MM.1S (cell line): ENCODE measurements around the gene PLA2G4A.

ENCODE experiments used
- DNase-seq: peaks from one replicate; pipeline ENCODE4 v3.0.0-alpha.2; 2015
- H2AFZ ChIP-seq: fragments of 300-600 bp; sonication (generic); 2 replicates; pipeline ENCODE4 v1.6.0; 2016; ENCODE audit warnings: antibody characterized with exemption, low read length
- H3F3A ChIP-seq: fragments of 300-600 bp; sonication (generic); 2 replicates; pipeline ENCODE4 v1.6.1; 2016; ENCODE audit warnings: mild to moderate bottlenecking, antibody characterized with exemption, low read length, moderate library complexity, mixed read lengths; ENCODE audit not compliant: insufficient read depth
- H3K27ac ChIP-seq: fragments of 300-600 bp; sonication (generic); 2 replicates; pipeline ENCODE4 v1.5.1; 2016; ENCODE audit warnings: mild to moderate bottlenecking, low read length
- H3K27me3 ChIP-seq: fragments of 300-600 bp; sonication (generic); replicated peaks from 2 replicates; pipeline ENCODE4 v1.6.0; 2016; ENCODE audit warnings: low read length; ENCODE audit not compliant: insufficient read depth
- H3K36me3 ChIP-seq: fragments of 300-600 bp; sonication (generic); replicated peaks from 2 replicates; pipeline ENCODE4 v1.6.1; 2016; ENCODE audit warnings: mild to moderate bottlenecking, low read length, mixed read lengths; ENCODE audit not compliant: insufficient read depth
- H3K4me1 ChIP-seq: fragments of 300-600 bp; sonication (generic); 2 replicates; pipeline ENCODE4 v1.6.1; 2016; ENCODE audit warnings: low read length, mixed read lengths
- H3K4me2 ChIP-seq: fragments of 300-600 bp; sonication (generic); 2 replicates; pipeline ENCODE4 v1.6.0; 2016; ENCODE audit warnings: low read depth, low read length
- H3K4me3 ChIP-seq: fragments of 300-600 bp; sonication (generic); 2 replicates; pipeline ENCODE4 v1.5.1; 2016; ENCODE audit warnings: low read length, mixed read lengths
- H3K79me2 ChIP-seq: fragments of 300-600 bp; sonication (generic); 2 replicates; pipeline ENCODE4 v1.6.1; 2016; ENCODE audit warnings: mixed run types, low read length, mixed read lengths
- H3K9ac ChIP-seq: fragments of 300-600 bp; sonication (generic); 2 replicates; pipeline ENCODE4 v1.6.1; 2016; ENCODE audit warnings: low read length, mixed read lengths
- H3K9me2 ChIP-seq: fragments of 300-600 bp; sonication (generic); replicated peaks from 2 replicates; pipeline ENCODE4 v1.6.1; 2016; ENCODE audit warnings: mild to moderate bottlenecking, low read length, mixed read lengths; ENCODE audit not compliant: insufficient read depth
- H3K9me3 ChIP-seq: fragments of 300-600 bp; sonication (generic); replicated peaks from 2 replicates; pipeline ENCODE4 v1.6.1; 2016; ENCODE audit warnings: mild to moderate bottlenecking, low read length, mixed read lengths; ENCODE audit not compliant: insufficient read depth
- H4K20me1 ChIP-seq: fragments of 300-600 bp; sonication (generic); 2 replicates; pipeline ENCODE4 v1.6.1; 2016; ENCODE audit warnings: mild to moderate bottlenecking, low read length, moderate library complexity, mixed read lengths; ENCODE audit not compliant: insufficient read depth
- EZH2 ChIP-seq: fragments of 300-600 bp; sonication (generic); optimal IDR thresholded peaks from 2 replicates; pipeline ENCODE3; 2017; ENCODE audit warnings: low read depth, mild to moderate bottlenecking, antibody characterized with exemption, low read length, mixed read lengths
- EZH2phosphoT487 ChIP-seq: fragments of 300-600 bp; sonication (generic); IDR thresholded peaks from 2 replicates; pipeline ENCODE4 v1.6.1; 2018; ENCODE audit warnings: antibody characterized with exemption, low read length
- TF ChIP-seq, protein P1 (sequence below): fragments of 300-600 bp; sonication (generic); IDR thresholded peaks from 2 replicates; pipeline ENCODE4 v1.5.1; 2016; ENCODE audit warnings: antibody characterized with exemption, low read length, mixed read lengths

The PLA2G4A gene

GRCh38 chr1:186980400-186980799 is 151.7 kb downstream of the PLA2G4A start:
- TF ChIP-seq EZH2 (no peak), EZH2phosphoT487 (no peak)
- TF ChIP-seq, protein P1, sequence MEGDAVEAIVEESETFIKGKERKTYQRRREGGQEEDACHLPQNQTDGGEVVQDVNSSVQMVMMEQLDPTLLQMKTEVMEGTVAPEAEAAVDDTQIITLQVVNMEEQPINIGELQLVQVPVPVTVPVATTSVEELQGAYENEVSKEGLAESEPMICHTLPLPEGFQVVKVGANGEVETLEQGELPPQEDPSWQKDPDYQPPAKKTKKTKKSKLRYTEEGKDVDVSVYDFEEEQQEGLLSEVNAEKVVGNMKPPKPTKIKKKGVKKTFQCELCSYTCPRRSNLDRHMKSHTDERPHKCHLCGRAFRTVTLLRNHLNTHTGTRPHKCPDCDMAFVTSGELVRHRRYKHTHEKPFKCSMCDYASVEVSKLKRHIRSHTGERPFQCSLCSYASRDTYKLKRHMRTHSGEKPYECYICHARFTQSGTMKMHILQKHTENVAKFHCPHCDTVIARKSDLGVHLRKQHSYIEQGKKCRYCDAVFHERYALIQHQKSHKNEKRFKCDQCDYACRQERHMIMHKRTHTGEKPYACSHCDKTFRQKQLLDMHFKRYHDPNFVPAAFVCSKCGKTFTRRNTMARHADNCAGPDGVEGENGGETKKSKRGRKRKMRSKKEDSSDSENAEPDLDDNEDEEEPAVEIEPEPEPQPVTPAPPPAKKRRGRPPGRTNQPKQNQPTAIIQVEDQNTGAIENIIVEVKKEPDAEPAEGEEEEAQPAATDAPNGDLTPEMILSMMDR = no peak
- H3K4me1 ChIP-seq = no peaks in the 10 kb centered on the region
- H3K9me2 ChIP-seq = no peaks in the 10 kb centered on the region
- no peaks in the 10 kb centered on the region; the same call in 1 of the 2 replicates for H3K36me3 ChIP-seq
- no peaks in the 10 kb centered on the region for H3F3A ChIP-seq
- H3K4me3 ChIP-seq = no peak overlapping the region
- no peaks in the 10 kb centered on the region for H3K79me2 ChIP-seq
- no peak overlapping the region for H3K27ac ChIP-seq
- no peak for DNase-seq
- H3K27me3 ChIP-seq = no peaks in the 10 kb centered on the region
- no peaks in the 10 kb centered on the region for H3K9me3 ChIP-seq
- H3K4me2 ChIP-seq = no peak overlapping the region
- no peak overlapping the region for H2AFZ ChIP-seq
- H4K20me1 ChIP-seq = no peaks in the 10 kb centered on the region
- H3K9ac ChIP-seq = no peak overlapping the region

DNA sequence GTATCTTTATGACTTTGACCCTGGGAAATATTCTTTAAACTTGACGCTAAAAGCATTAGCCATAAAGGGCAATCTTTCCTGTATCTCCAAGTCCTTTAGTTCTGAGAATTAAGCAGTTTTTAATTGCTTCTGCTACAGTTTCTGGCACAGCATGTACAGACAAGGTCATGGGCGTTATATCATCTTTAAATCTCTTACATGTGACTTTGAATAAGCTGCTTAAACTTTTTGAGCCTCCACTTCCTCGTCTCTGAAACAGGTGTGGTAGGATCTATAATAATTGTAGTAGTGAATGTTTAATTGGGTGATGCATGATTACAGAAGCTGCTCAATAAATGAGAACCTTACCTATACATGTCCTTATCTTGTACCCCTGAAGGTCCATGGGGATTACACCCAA is 153.4 kb downstream of the PLA2G4A start:
- no peak overlapping the region for H3K4me3 ChIP-seq
- no peaks in the 10 kb centered on the region for H3K79me2 ChIP-seq
- no peak overlapping the region for H2AFZ ChIP-seq
- H3K9me2 ChIP-seq = no peaks in the 10 kb centered on the region
- no peak overlapping the region for H3K9ac ChIP-seq
- no peaks in the 10 kb centered on the region for H3K27me3 ChIP-seq
- H3K4me2 ChIP-seq = no peak overlapping the region
- H4K20me1 ChIP-seq = no peaks in the 10 kb centered on the region
- H3K4me1 ChIP-seq = no peaks in the 10 kb centered on the region
- DNase-seq = no peak
- H3K9me3 ChIP-seq = no peaks in the 10 kb centered on the region
- no peaks in the 10 kb centered on the region; the same call in 1 of the 2 replicates for H3K36me3 ChIP-seq
- TF ChIP-seq EZH2 (no peak), EZH2phosphoT487 (no peak)
- TF ChIP-seq, protein P1 = no peak
- H3K27ac ChIP-seq = no peak overlapping the region
- H3F3A ChIP-seq = no peaks in the 10 kb centered on the region

- H3K4me2 ChIP-seq = no peak overlapping the region
- no peaks in the 10 kb centered on the region for H3K9me3 ChIP-seq
- no peaks in the 10 kb centered on the region for H4K20me1 ChIP-seq
- no peaks in the 10 kb centered on the region for H3K9me2 ChIP-seq
- H3K36me3 ChIP-seq = no peaks in the 10 kb centered on the region; the same call in 1 of the 2 replicates
- no peak for DNase-seq
- no peaks in the 10 kb centered on the region for H3K4me1 ChIP-seq
- H3K79me2 ChIP-seq = no peaks in the 10 kb centered on the region
- no peaks in the 10 kb centered on the region for H3K27me3 ChIP-seq
- H3K4me3 ChIP-seq = no peak overlapping the region
- H3K9ac ChIP-seq = no peak overlapping the region
- no peak overlapping the region for H2AFZ ChIP-seq
- H3K27ac ChIP-seq = no peak overlapping the region
- TF ChIP-seq, protein P1 = no peak
- TF ChIP-seq EZH2phosphoT487 (no peak), EZH2 (no peak)
- no peaks in the 10 kb centered on the region for H3F3A ChIP-seq
Measured at GRCh38 chr1:186983327-186983726, 154.6 kb downstream of the PLA2G4A start.
